A673 (cell line): ENCODE data around the gene GALNT18. TPM values are rescaled to one million over a fixed set of nuclear protein-coding genes. Genes with fewer than 3 reads are reported as not detected.

Source experiments
- BruUV-seq: library from RNA; stranded (reverse); fragments of 400-500 nt; replicated peaks from 2 replicates; lab custom pipeline; 2021; lab: Mats Ljungman, UMichigan
- CTCF ChIA-PET: fragments of 300-600 bp; sonication (Branson Sonifier 250); formaldehyde crosslinking; loops from one replicate; lab custom pipeline; 2022; ENCODE audit warnings: antibody characterized with exemption; lab: Charles Lee
- POLR2A ChIA-PET: fragments of 300-600 bp; sonication (Branson Sonifier 250); formaldehyde crosslinking; loops from one replicate; lab custom pipeline; 2022; ENCODE audit warnings: antibody characterized with exemption; ENCODE audit not compliant: low non-redundant PET; lab: Charles Lee
- DNase-seq: peaks from one replicate; pipeline ENCODE4 v3.0.0-alpha.2; 2015; ENCODE audit warnings: low spot score
- H3K27ac ChIP-seq: fragments of 200-600 bp; sonication (generic); 2 replicates; pipeline ENCODE4 v1.5.1; 2016; ENCODE audit warnings: mixed run types, low read depth, mild to moderate bottlenecking, mixed read lengths, antibody characterized with exemption, low read length; ENCODE audit not compliant: poor library complexity, severe bottlenecking
- H3K27me3 ChIP-seq: fragments of 200-600 bp; sonication (generic); replicated peaks from 2 replicates; pipeline ENCODE4 v1.6.1; 2017; ENCODE audit warnings: mixed run types, low read depth, mild to moderate bottlenecking, mixed read lengths, antibody characterized with exemption, low read length; ENCODE audit not compliant: insufficient read depth, poor library complexity
- H3K36me3 ChIP-seq: fragments of 200-600 bp; sonication (generic); 2 replicates; pipeline ENCODE4 v1.6.1; 2016; ENCODE audit warnings: mixed run types, mild to moderate bottlenecking, mixed read lengths, antibody characterized with exemption, low read length; ENCODE audit not compliant: insufficient read depth, poor library complexity, severe bottlenecking
- H3K4me1 ChIP-seq: fragments of 200-600 bp; sonication (generic); 2 replicates; pipeline ENCODE4 v1.6.1; 2017; ENCODE audit warnings: mixed run types, mild to moderate bottlenecking, mixed read lengths, antibody characterized with exemption, low read length; ENCODE audit not compliant: insufficient read depth, poor library complexity, severe bottlenecking
- H3K4me3 ChIP-seq: fragments of 200-600 bp; sonication (generic); 2 replicates; pipeline ENCODE4 v1.5.1; 2016; ENCODE audit warnings: low read depth, mixed run types, mild to moderate bottlenecking, mixed read lengths, low read length; ENCODE audit not compliant: poor library complexity, severe bottlenecking
- H3K9me3 ChIP-seq: fragments of 200-600 bp; sonication (generic); 2 replicates; pipeline ENCODE4 v1.6.1; 2016; ENCODE audit warnings: mixed run types, low read depth, mild to moderate bottlenecking, mixed read lengths, antibody characterized with exemption, low read length; ENCODE audit not compliant: poor library complexity, severe bottlenecking
- EZH2 ChIP-seq: fragments of 200-600 bp; sonication (generic); IDR thresholded peaks from 2 replicates; pipeline ENCODE4 v1.6.1; 2017; ENCODE audit warnings: borderline replicate concordance, low read depth, mild to moderate bottlenecking, mixed read lengths, antibody characterized with exemption, low read length; ENCODE audit not compliant: poor library complexity, severe bottlenecking
- intact Hi-C: fragments of 100-400 bp; cut with micrococcal nuclease; formaldehyde crosslinking; loops from one replicate; pipeline ENCODE4 v1.10.0; 2022; ENCODE audit not compliant: unreplicated experiment
- total RNA-seq: library from RNA; stranded (reverse); gene quantifications from 2 replicates; pipeline ENCODE4 v1.2.3, GENCODE V29; 2021
- TF ChIP-seq, protein P1 (sequence below): fragments of 300-800, 200-600 bp; sonication (generic); conservative IDR thresholded peaks from 2 replicates; pipeline ENCODE4 v1.5.1; 2017; ENCODE audit warnings: low read depth, mild to moderate bottlenecking, antibody characterized with exemption, low read length, moderate library complexity, mixed read lengths

Gene GALNT18
- total RNA-seq, 1 experiment from 2014 or later = 0.37 TPM

DNA sequence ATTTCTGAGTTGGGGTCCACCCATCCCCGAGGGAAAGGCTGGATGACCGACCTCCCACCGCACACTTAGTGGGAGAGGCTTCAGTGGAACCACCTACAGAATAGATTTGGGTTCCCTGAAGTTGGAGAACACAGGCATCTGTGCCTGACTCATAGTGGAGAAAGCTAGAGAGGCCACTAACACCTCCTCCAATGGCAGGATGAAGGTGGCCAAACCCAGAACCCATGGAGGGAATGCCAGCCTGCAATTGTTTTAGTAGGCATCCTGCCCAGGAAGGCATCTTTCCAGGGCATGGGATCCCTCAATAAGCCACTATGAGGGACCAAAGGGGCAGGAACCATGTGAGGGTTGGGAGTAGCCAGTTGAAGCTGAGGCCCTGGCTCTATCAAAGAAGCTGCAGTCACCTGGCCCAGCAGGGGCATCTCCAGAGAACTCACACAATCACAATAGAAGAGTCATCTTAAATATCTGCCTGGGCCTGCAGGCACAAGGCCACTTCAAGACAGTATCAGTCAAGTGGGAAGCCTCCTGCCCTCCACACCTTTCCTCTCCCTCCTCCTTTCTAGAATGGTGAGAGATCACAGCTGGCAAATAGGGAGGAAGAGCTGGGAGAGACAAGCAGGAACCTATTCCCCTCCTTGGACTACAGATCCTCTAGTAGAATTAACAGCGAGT is 144.7 kb downstream of the GALNT18 start:
- intact Hi-C loops = no loop called here
- H3K36me3 ChIP-seq = no peaks in the 10 kb centered on the region
- no peak overlapping the region for H3K27ac ChIP-seq
- TF ChIP-seq, protein P1, sequence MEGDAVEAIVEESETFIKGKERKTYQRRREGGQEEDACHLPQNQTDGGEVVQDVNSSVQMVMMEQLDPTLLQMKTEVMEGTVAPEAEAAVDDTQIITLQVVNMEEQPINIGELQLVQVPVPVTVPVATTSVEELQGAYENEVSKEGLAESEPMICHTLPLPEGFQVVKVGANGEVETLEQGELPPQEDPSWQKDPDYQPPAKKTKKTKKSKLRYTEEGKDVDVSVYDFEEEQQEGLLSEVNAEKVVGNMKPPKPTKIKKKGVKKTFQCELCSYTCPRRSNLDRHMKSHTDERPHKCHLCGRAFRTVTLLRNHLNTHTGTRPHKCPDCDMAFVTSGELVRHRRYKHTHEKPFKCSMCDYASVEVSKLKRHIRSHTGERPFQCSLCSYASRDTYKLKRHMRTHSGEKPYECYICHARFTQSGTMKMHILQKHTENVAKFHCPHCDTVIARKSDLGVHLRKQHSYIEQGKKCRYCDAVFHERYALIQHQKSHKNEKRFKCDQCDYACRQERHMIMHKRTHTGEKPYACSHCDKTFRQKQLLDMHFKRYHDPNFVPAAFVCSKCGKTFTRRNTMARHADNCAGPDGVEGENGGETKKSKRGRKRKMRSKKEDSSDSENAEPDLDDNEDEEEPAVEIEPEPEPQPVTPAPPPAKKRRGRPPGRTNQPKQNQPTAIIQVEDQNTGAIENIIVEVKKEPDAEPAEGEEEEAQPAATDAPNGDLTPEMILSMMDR = no peak
- no peak for TF ChIP-seq EZH2
- BruUV-seq = no TSS peak
- POLR2A ChIA-PET = no interaction called here
- CTCF ChIA-PET = no interaction called here
- no peaks in the 10 kb centered on the region for H3K27me3 ChIP-seq
- DNase-seq = no peak
- no peaks in the 10 kb centered on the region for H3K4me1 ChIP-seq
- H3K9me3 ChIP-seq = no peaks in the 10 kb centered on the region
- H3K4me3 ChIP-seq = no peak overlapping the region

DNA sequence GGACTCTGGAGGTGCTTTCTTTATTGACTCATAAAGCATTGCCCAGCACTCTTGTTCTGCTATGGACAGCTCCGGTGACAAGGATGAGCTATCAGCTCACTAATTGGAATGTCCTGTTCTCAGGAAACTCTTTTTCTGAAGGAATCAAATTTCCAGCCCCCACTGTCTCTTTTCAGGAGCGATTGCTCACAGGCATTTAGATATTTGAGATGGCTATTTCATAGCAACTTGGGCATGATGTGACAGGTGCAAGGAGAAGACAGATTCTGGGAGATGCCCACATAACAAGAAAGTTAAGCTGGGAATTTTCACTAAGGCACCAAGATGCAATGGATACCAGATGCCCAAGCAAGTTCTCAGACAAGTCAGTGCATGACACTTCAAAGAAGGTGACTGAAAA is 145.3 kb downstream of the GALNT18 start:
- H3K27ac ChIP-seq = no peak overlapping the region
- no peaks in the 10 kb centered on the region for H3K36me3 ChIP-seq
- H3K4me1 ChIP-seq = no peaks in the 10 kb centered on the region
- TF ChIP-seq, protein P1 = no peak
- TF ChIP-seq EZH2 = no peak
- intact Hi-C loops = no loop called here
- H3K4me3 ChIP-seq = no peak overlapping the region
- DNase-seq = no peak
- ChIA-PET POLR2A (no interaction called here), CTCF (no interaction called here)
- BruUV-seq = no TSS peak
- H3K9me3 ChIP-seq = no peaks in the 10 kb centered on the region
- H3K27me3 ChIP-seq = no peaks in the 10 kb centered on the region

DNA sequence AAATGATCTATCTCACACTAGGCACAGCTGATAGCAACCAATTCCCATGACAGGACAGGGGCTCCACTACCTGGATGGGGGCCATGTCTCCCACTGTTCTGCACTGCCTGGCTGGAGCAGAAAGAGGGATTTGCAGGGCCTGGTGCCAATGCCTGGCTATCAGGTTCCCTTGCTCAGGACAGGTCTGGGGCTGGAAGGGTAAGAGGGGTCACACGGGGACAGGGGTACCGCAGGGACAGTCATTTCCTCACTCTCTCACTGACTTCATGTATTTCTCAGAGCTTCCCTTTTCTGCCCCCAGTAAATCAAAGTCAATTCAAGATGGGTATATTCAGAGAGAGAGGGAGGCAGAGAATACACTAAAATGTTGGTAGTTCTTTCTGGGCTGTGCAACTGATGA is 149.7 kb downstream of the GALNT18 start:
- intact Hi-C loops = no loop called here
- no peaks in the 10 kb centered on the region for H3K4me1 ChIP-seq
- DNase-seq = no peak
- CTCF ChIA-PET = no interaction called here
- no TSS peak for BruUV-seq
- no peaks in the 10 kb centered on the region for H3K9me3 ChIP-seq
- POLR2A ChIA-PET = no interaction called here
- no peaks in the 10 kb centered on the region for H3K27me3 ChIP-seq
- H3K27ac ChIP-seq = no peak overlapping the region
- no peak overlapping the region for H3K4me3 ChIP-seq
- TF ChIP-seq, protein P1 = no peak
- TF ChIP-seq EZH2 = no peak
- H3K36me3 ChIP-seq = no peaks in the 10 kb centered on the region
